A549 (cell line): ENCODE data around the gene GUCA2B. TPM values are rescaled to one million over a fixed set of nuclear protein-coding genes. Genes with fewer than 3 reads are reported as not detected.

Experiments
- ATAC-seq, 2 experiments: fragments of 200-7000 bp in 1 of 2; fragments of >200 bp in 1 of 2; cut with Nextera tagmentation in 1 of 2; cut with Tn5 transposase in 1 of 2; 3 replicates each; pipeline versions ENCODE4 v1.8.0 to v1.9.1; 2018 to 2020; ENCODE audit warnings: mild to moderate bottlenecking in 1 of 2, moderate library complexity in 1 of 2
- CTCF ChIA-PET: fragments of 300-600 bp; sonication (Branson Sonifier 250); formaldehyde crosslinking; extraction: SDS; loops from one replicate; lab custom pipeline; 2021; ENCODE audit warnings: antibody characterized with exemption, inconsistent platforms; lab: Yijun Ruan, JAX
- POLR2A ChIA-PET: fragments of 350-600 bp; formaldehyde crosslinking; extraction: SDS; loops from one replicate; lab custom pipeline; 2021; ENCODE audit warnings: antibody characterized with exemption, inconsistent platforms; lab: Yijun Ruan, JAX
- DNase-seq, 2 experiments: peaks; one replicate each; pipeline versions ENCODE4 v3.0.0 to v3.0.0-alpha.2; 2011 to 2016; ENCODE audit warnings: low read depth in 1 of 2, low spot score in 1 of 2
- FAIRE-seq: peaks from 2 replicates; lab custom pipeline; 2011; peaks lifted over from hg19 to GRCh38; lab: Jason Lieb, UNC
- H3K27ac ChIP-seq, 2 experiments: fragments of >200 bp; sonication (Bioruptor Twin); formaldehyde crosslinking; 3 replicates each; pipeline ENCODE4 v1.5.1; 2016 to 2017
- H3K4me1 ChIP-seq: fragments of >200 bp; sonication (Bioruptor Twin); formaldehyde crosslinking; 3 replicates; pipeline ENCODE4 v1.6.1; 2016
- H3K4me2 ChIP-seq: fragments of >200 bp; sonication (Bioruptor Twin); formaldehyde crosslinking; 3 replicates; pipeline ENCODE4 v1.6.1; 2016
- H3K4me3 ChIP-seq: fragments of >200 bp; sonication (Bioruptor Twin); formaldehyde crosslinking; 3 replicates; pipeline ENCODE4 v1.5.1; 2016
- H3K9me3 ChIP-seq: fragments of >200 bp; sonication (Bioruptor Twin); formaldehyde crosslinking; 3 replicates; pipeline ENCODE4 v1.6.1; 2016
- BHLHE40 ChIP-seq: IDR thresholded peaks from 2 replicates; pipeline ENCODE4 v1.6.1; 2012; ENCODE audit warnings: low read depth, low read length, inconsistent platforms
- CEBPB ChIP-seq, 2 experiments: fragments of >200 bp in 1 of 2; sonication (Bioruptor Twin) in 1 of 2; formaldehyde crosslinking in 1 of 2; IDR thresholded peaks; 2 replicates each; pipeline ENCODE4 v1.6.1; 2012 to 2016
- CHD4 ChIP-seq: fragments of 200-600 bp; sonication (generic); IDR thresholded peaks from 2 replicates; pipeline ENCODE4 v1.6.1; 2016; ENCODE audit warnings: antibody characterized with exemption, mild to moderate bottlenecking, borderline replicate concordance
- E2F6 ChIP-seq: IDR thresholded peaks from 2 replicates; pipeline ENCODE4 v1.6.1; 2012; ENCODE audit warnings: low read depth, borderline replicate concordance
- EHF ChIP-seq: fragments of 250-450 bp; sonication (Bioruptor Pico); IDR thresholded peaks from 2 replicates; pipeline ENCODE4 v1.5.0; 2020; ENCODE audit warnings: mild to moderate bottlenecking
- ESRRA ChIP-seq: fragments of 150-350 bp; IDR thresholded peaks from 2 replicates; pipeline ENCODE4 v1.6.1; 2014; ENCODE audit warnings: mild to moderate bottlenecking, low read length, borderline replicate concordance
- FOSB ChIP-seq: fragments of 250-450 bp; sonication (Bioruptor Pico); IDR thresholded peaks from 2 replicates; pipeline ENCODE4 v1.5.0; 2020; ENCODE audit warnings: mild to moderate bottlenecking, moderate library complexity
- GATA3 ChIP-seq: IDR thresholded peaks from 2 replicates; pipeline ENCODE4 v1.6.1; 2012; ENCODE audit warnings: borderline replicate concordance
- HDAC2 ChIP-seq: fragments of 200-600 bp; sonication (generic); IDR thresholded peaks from 2 replicates; pipeline ENCODE4 v1.6.1; 2016
- HEYL ChIP-seq: fragments of 250-450 bp; sonication (Bioruptor Pico); IDR thresholded peaks from 2 replicates; pipeline ENCODE4 v1.8.0; 2021; ENCODE audit warnings: mild to moderate bottlenecking, moderate library complexity
- HOXB5 ChIP-seq: fragments of 250-450 bp; sonication (Bioruptor Pico); IDR thresholded peaks from 2 replicates; pipeline ENCODE4 v1.5.0; 2020; ENCODE audit warnings: mild to moderate bottlenecking, moderate library complexity
- KDM5A ChIP-seq: fragments of 200-600 bp; sonication (generic); IDR thresholded peaks from 2 replicates; pipeline ENCODE4 v1.6.1; 2016; ENCODE audit warnings: antibody characterized with exemption, mild to moderate bottlenecking
- MAZ ChIP-seq: fragments of 150-350 bp; IDR thresholded peaks from 2 replicates; pipeline ENCODE4 v1.6.1; 2014; ENCODE audit warnings: antibody characterized with exemption, low read depth, low read length, borderline replicate concordance
- MYC ChIP-seq: IDR thresholded peaks from 2 replicates; pipeline ENCODE4 v1.6.1; 2012; ENCODE audit warnings: mild to moderate bottlenecking, inconsistent platforms, low read length, improper control_type of control experiment, borderline replicate concordance
- NPAS2 ChIP-seq: fragments of 250-450 bp; sonication (Bioruptor Pico); IDR thresholded peaks from 2 replicates; pipeline ENCODE4 v1.8.0; 2022; ENCODE audit warnings: mild to moderate bottlenecking, moderate library complexity, borderline replicate concordance
- NR3C1 ChIP-seq: fragments of >200 bp; sonication (Bioruptor Twin); formaldehyde crosslinking; IDR thresholded peaks from 3 replicates; pipeline ENCODE4 v1.6.1; 2017
- PHF8 ChIP-seq: fragments of 200-600 bp; sonication (generic); IDR thresholded peaks from 2 replicates; pipeline ENCODE4 v1.6.1; 2016; ENCODE audit warnings: low read depth, mild to moderate bottlenecking, antibody characterized with exemption, moderate library complexity, borderline replicate concordance
- RAD21 ChIP-seq, 2 experiments: fragments of >200 bp in 1 of 2; sonication (Bioruptor Twin) in 1 of 2; formaldehyde crosslinking in 1 of 2; IDR thresholded peaks in 1 of 2; conservative IDR thresholded peaks in 1 of 2; 2 replicates in 1 of 2; 3 replicates in 1 of 2; pipeline ENCODE4 v1.6.1; 2012 to 2018; ENCODE audit warnings: inconsistent platforms in 1 of 2
- REST ChIP-seq: fragments of 200-600 bp; sonication (generic); IDR thresholded peaks from 2 replicates; pipeline ENCODE4 v1.6.1; 2016; ENCODE audit warnings: antibody characterized with exemption, mild to moderate bottlenecking, moderate library complexity
- SREBF2 ChIP-seq: fragments of 450-650 bp; IDR thresholded peaks from 2 replicates; pipeline ENCODE4 v1.6.1; 2014; ENCODE audit warnings: mild to moderate bottlenecking, moderate library complexity
- TFCP2L1 ChIP-seq: fragments of 250-450 bp; sonication (Bioruptor Pico); IDR thresholded peaks from 2 replicates; pipeline ENCODE4 v1.5.0; 2021; ENCODE audit warnings: mild to moderate bottlenecking
- ZFP36 ChIP-seq: fragments of 450-650 bp; IDR thresholded peaks from 2 replicates; pipeline ENCODE4 v1.6.1; 2014; ENCODE audit warnings: borderline replicate concordance; ENCODE audit not compliant: partially characterized antibody
- ZSCAN20 ChIP-seq: fragments of 250-450 bp; sonication (Bioruptor Pico); IDR thresholded peaks from 2 replicates; pipeline ENCODE4 v1.8.0; 2022; ENCODE audit warnings: mild to moderate bottlenecking, moderate library complexity
- WGBS: methylation state at CpG from one replicate; pipeline ENCODE4 v1.1.6; 2017; ENCODE audit errors: missing lambda C conversion rate; 5-methylcytosine and 5-hydroxymethylcytosine counted together
- polyA plus RNA-seq, 4 experiments: library from polyadenylated mRNA; depleted of rRNA in 3 of 4; stranded (reverse); fragments of >200 nt; fragmentation: RNase III in 1 of 4; extraction: RNeasy Plus Mini Kit Qiagen cat#74134 plus additional on column Dnase treatment in 1 of 4; gene quantifications; 2 replicates in 3 of 4; 3 replicates in 1 of 4; pipeline ENCODE4 v1.2.3, GENCODE V29; 2011 to 2017

The GUCA2B gene
- polyA plus RNA-seq, 2 of the 4 experiments (the other 2 are of a cell fraction) = 0.17 TPM; not detected in 1

GRCh38 chr1:42154685-42155084 lies 1.5 kb downstream of the GUCA2B start:
- no peak overlapping the region for H3K4me2 ChIP-seq
- POLR2A ChIA-PET = no interaction called here
- H3K4me1 ChIP-seq = peaks cover 7% of the 10 kb centered on the region; the same call in 1 of the 3 replicates
- FAIRE-seq = no peak
- H3K27ac ChIP-seq = no peak overlapping the region
- H3K9me3 ChIP-seq = no peaks in the 10 kb centered on the region
- no peak for TF ChIP-seq CHD4
- TF ChIP-seq SREBF2 = no peak
- TF ChIP-seq HEYL (CRISPR knock-in tag) = no peak
- no peak for TF ChIP-seq REST
- no peak for TF ChIP-seq EHF (CRISPR knock-in tag)
- no peak for TF ChIP-seq HDAC2
- TF ChIP-seq ZFP36 = no peak
- TF ChIP-seq KDM5A = no peak
- no peak for TF ChIP-seq CEBPB (IDR thresholded peaks at IDR 0.05)
- no peak for TF ChIP-seq E2F6
- TF ChIP-seq FOSB (CRISPR knock-in tag) = no peak
- TF ChIP-seq PHF8 = no peak
- TF ChIP-seq NR3C1 = no peak
- TF ChIP-seq TFCP2L1 (CRISPR knock-in tag) = no peak
- TF ChIP-seq MYC = no peak
- TF ChIP-seq, all 56 proteins: peak for 0
- CTCF ChIA-PET = interaction anchor here (7.4 kb wide), 1 partner anchor 19 kb away, joined by 46 read pairs; no protein-coding TSS in a partner anchor
- no peak for DNase-seq
- ATAC-seq = no peak
- no peak overlapping the region for H3K4me3 ChIP-seq
- WGBS = 45% methylated on average over 7 of the region's 13 CpGs

GRCh38 chr1:42155362-42155761 lies 2.2 kb downstream of the GUCA2B start:
- DNase-seq (no peak), ATAC-seq (no peak), FAIRE-seq (no peak)
- Histone ChIP-seq H3K27ac (no peak overlapping the region), H3K9me3 (peaks cover 2% of the 10 kb centered on the region; the same call in 1 of the 3 replicates), H3K4me1 (peaks cover 7% of the 10 kb centered on the region; the same call in 1 of the 3 replicates), H3K4me3 (no peak overlapping the region), H3K4me2 (no peak overlapping the region)
- CTCF ChIA-PET = interaction anchor here (0.8 to 7.4 kb wide), 3 partner anchors 8 to 18 kb away, joined by 4 to 46 read pairs (median 9); partner anchors contain the start of gene GUCA2A
- POLR2A ChIA-PET = no interaction called here
- TF ChIP-seq ESRRA = no peak
- TF ChIP-seq SREBF2 = no peak
- no peak for TF ChIP-seq GATA3
- TF ChIP-seq FOSB (CRISPR knock-in tag) = no peak
- TF ChIP-seq EHF (CRISPR knock-in tag) = no peak
- TF ChIP-seq NPAS2 (CRISPR knock-in tag) = no peak
- TF ChIP-seq HOXB5 = no peak
- no peak for TF ChIP-seq TFCP2L1 (CRISPR knock-in tag)
- no peak for TF ChIP-seq ZFP36
- TF ChIP-seq MAZ = no peak
- no peak for TF ChIP-seq ZSCAN20 (CRISPR knock-in tag)
- no peak for TF ChIP-seq BHLHE40
- TF ChIP-seq RAD21 (conservative IDR thresholded peaks at IDR 0.05 in 1 of 2, IDR thresholded peaks at IDR 0.05 in 1 of 2) = no peak
- WGBS = 75% methylated on average over 10 of the region's 12 CpGs
